ENCODE data around the gene NTM.

DNA sequence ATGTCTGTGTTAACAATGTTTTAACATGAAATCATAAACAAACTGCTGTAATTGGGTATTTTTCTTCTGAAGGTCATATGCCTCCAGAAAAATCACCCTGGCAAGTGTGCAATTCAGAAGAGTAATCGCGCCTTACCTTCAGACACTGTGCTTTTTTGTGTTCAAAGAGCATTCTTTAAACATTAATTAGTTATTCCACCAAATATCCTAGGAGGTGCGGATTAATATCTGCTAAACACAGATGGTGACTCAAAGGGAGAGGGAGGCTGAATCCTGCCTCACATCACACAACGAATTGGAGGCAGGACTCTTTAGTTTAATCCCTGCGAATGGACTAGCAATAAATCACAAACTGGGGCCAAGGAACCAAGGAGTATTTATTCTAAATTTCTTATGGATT is 213.0 kb downstream of the NTM start:
- no peak for TF ChIP-seq POLR2AphosphoS5 (IDR thresholded peaks at IDR 0.05; ENCODE audit: borderline replicate concordance, low read depth, low read length)
- TF ChIP-seq EZH2 (IDR thresholded peaks at IDR 0.05) = no peak
- TF ChIP-seq FOXP2 (optimal IDR thresholded peaks at IDR 0.05; ENCODE audit: control extremely low read depth, extremely low read length, insufficient read depth) = no peak
